ENCODE data around the gene DEFB121. TPM values are rescaled to one million over a fixed set of nuclear protein-coding genes. Genes with fewer than 3 reads are reported as not detected.

Gene DEFB121
- total and polyA plus RNA-seq, 2 of the 8 experiments (the other 6 are each of a cell fraction or from before 2014, with no cell fraction given) = not detected

DNA sequence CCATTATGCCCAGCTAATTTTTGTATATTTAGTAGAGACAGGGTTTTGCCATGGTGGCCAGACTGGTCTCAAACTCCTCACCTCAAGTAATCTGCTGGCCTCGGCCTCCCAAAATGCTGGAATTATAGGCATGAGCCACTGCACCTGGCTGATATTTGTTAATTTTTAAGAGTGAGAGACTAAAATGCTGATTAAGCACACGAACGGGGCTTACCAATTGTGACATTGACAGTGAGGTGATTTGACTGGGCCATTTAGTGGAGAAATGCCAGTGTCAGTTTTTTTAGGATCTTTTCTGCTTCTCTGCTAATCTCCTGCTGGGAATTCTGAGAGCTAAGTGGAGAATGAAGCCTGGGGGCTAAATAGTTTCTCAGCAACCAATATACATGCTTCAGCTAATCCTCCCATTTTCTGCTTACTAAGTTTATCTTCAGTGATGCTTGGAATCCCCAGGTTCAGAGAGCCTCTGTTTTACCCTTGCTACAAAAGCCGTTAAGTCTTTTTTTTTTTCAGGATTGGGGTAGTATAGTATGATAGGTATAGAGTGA is 24.6 kb upstream of the DEFB121 start:
- H4K20me1 ChIP-seq (replicated peaks in 1 of 2; ENCODE audit: control insufficient read depth in 1 of 2, insufficient read depth in 2 of 2, low read length in 2 of 2) = no peaks in the 10 kb centered on the region
- H3K18ac ChIP-seq (ENCODE audit: extremely low read depth, low read length) = no peak overlapping the region
- no peak overlapping the region for H2AFZ ChIP-seq (ENCODE audit: low read length)
- no peak overlapping the region for H2BK15ac ChIP-seq (ENCODE audit: low read length)
- FAIRE-seq (no peak), DNase-seq (ENCODE audit: low read depth in 1 of 2, low spot score in 2 of 2) (no peak)
- no peak overlapping the region for H3K23ac ChIP-seq (ENCODE audit: insufficient read length)
- H4K5ac ChIP-seq (ENCODE audit: insufficient read length, low read depth, low read length) = no peak overlapping the region
- WGBS, 2 experiments (ENCODE audit: extremely low coverage in 1 of 2, insufficient coverage in 1 of 2, insufficient read length in 1 of 2, insufficient replicate concordance in 2 of 2, low coverage in 1 of 2, low lambda C conversion rate in 2 of 2, missing lambda C conversion rate in 1 of 2) = 82% methylated on average over 4 of the region's 4 CpGs; no CpG with 5 or more reads in 1 of the 2 experiments
- H3K9ac ChIP-seq (replicated peaks in 1 of 4; ENCODE audit: extremely low read depth in 1 of 4, low read depth in 3 of 4, low read length in 3 of 4) = no peak overlapping the region
- no peaks in the 10 kb centered on the region for H3K27me3 ChIP-seq (replicated peaks in 1 of 4; ENCODE audit: control insufficient read depth in 3 of 4, extremely low read depth in 1 of 4, insufficient read depth in 3 of 4, low read length in 3 of 4)
- H3K4me3 ChIP-seq (ENCODE audit: extremely low read depth in 1 of 4, insufficient read depth in 2 of 4, low read depth in 3 of 4, low read length in 4 of 4) = no peak overlapping the region
- H3K14ac ChIP-seq (ENCODE audit: insufficient read length) = no peak overlapping the region
- H3K9me3 ChIP-seq (ENCODE audit: insufficient read depth in 2 of 2, low read depth in 1 of 2, low read length in 1 of 2) = peaks cover 40 to 58% of the 10 kb centered on the region in 2 experiments
- no peak overlapping the region for H2BK20ac ChIP-seq (ENCODE audit: low read length)
- H3K79me2 ChIP-seq (ENCODE audit: control insufficient read depth in 1 of 2, insufficient read depth in 2 of 2, low read length in 2 of 2) = no peaks in the 10 kb centered on the region
- POLR2A ChIA-PET (ENCODE audit: partially characterized antibody) = no interaction called here
- H3K27ac ChIP-seq (ENCODE audit: low read depth, low read length) = no peak overlapping the region
- no peak overlapping the region for H2BK5ac ChIP-seq (ENCODE audit: low read depth, low read length)
- CTCF ChIA-PET (ENCODE audit: partially characterized antibody) = interaction anchor here (0.6 kb wide), 1 partner anchor 183 kb away, joined by 4 read pairs; no protein-coding TSS in a partner anchor
- H4K8ac ChIP-seq (ENCODE audit: extremely low read depth, insufficient read depth, low read length) = no peak overlapping the region
- no peak overlapping the region for H3K4me2 ChIP-seq (ENCODE audit: insufficient read depth in 1 of 2, low read depth in 2 of 2, low read length in 2 of 2)
- H2BK12ac ChIP-seq (ENCODE audit: low read depth, low read length) = no peak overlapping the region
- H3K79me1 ChIP-seq (ENCODE audit: low read depth, low read length) = no peaks in the 10 kb centered on the region
- no peak overlapping the region for H4K91ac ChIP-seq (replicated peaks; ENCODE audit: insufficient read length, low read length)
- no peak overlapping the region for H3K56ac ChIP-seq (replicated peaks; ENCODE audit: insufficient read length, low read depth, low read length)
- no peaks in the 10 kb centered on the region for H3K4me1 ChIP-seq (replicated peaks in 1 of 4; ENCODE audit: control insufficient read depth in 3 of 4, insufficient read depth in 4 of 4, low read length in 3 of 4)
- H2BK120ac ChIP-seq (replicated peaks; ENCODE audit: low read depth, low read length) = no peak overlapping the region
- H3K36me3 ChIP-seq (ENCODE audit: control insufficient read depth in 2 of 4, insufficient read depth in 4 of 4, low read length in 3 of 4) = no peaks in the 10 kb centered on the region
- H3K23me2 ChIP-seq (ENCODE audit: low read depth, low read length) = no peaks in the 10 kb centered on the region
- H2AK5ac ChIP-seq (ENCODE audit: low read depth, low read length) = no peak overlapping the region
- H3K4ac ChIP-seq (replicated peaks; ENCODE audit: insufficient read length, low read depth, low read length) = no peak overlapping the region
- no peak for TF ChIP-seq KDM5A (IDR thresholded peaks at IDR 0.05; ENCODE audit: low read length)
- no peak for TF ChIP-seq CHD1 (IDR thresholded peaks at IDR 0.05; ENCODE audit: low read depth, low read length)
- no peak for TF ChIP-seq RAD21 (IDR thresholded peaks at IDR 0.05 in 1 of 2, conservative IDR thresholded peaks at IDR 0.05 in 1 of 2; ENCODE audit: low read depth in 2 of 2, low read length in 2 of 2)
- no peak for TF ChIP-seq TCF12 (IDR thresholded peaks at IDR 0.05; ENCODE audit: low read depth, low read length)
- no peak for TF ChIP-seq CTBP2 (IDR thresholded peaks at IDR 0.05; ENCODE audit: borderline replicate concordance, insufficient read depth, insufficient read length, low read length)
- TF ChIP-seq CBX8 (IDR thresholded peaks at IDR 0.05; ENCODE audit: borderline replicate concordance, low read depth, low read length) = no peak
- no peak for TF ChIP-seq KDM4A (IDR thresholded peaks at IDR 0.05; ENCODE audit: low read depth, low read length, severe bottlenecking)
- no peak for TF ChIP-seq YY1 (IDR thresholded peaks at IDR 0.05; ENCODE audit: low read depth, low read length)
- TF ChIP-seq SIX5 (IDR thresholded peaks at IDR 0.05; ENCODE audit: low read depth, low read length) = no peak
- no peak for TF ChIP-seq TEAD4 (IDR thresholded peaks at IDR 0.05; ENCODE audit: low read depth, low read length)
